Heart left ventricle (tissue), 16 donors: ENCODE data around the gene ALDOB. TPM values are rescaled to one million over a fixed set of nuclear protein-coding genes. Genes with fewer than 3 reads are reported as not detected.

Experiments
- ATAC-seq, 4 donors: fragments of 200-7000 bp; cut with Tn5 transposase; one replicate each; pipeline ENCODE4 v1.9.1; 2020 to 2022; ENCODE audit warnings: moderate library complexity in 4 of 4, mild to moderate bottlenecking in 3 of 4, moderate number of reproducible peaks in 1 of 4
- DNase-seq, 5 donors: peaks; one replicate each; pipeline ENCODE4 v3.0.0-alpha.2; 2020
- H3K27ac ChIP-seq, 12 donors: fragments of 200-600 bp; sonication (generic) in 4 of 12; one replicate each; pipeline versions ENCODE4 v1.5.0 to v1.8.0; 2016 to 2022; ENCODE audit warnings: mild to moderate bottlenecking in 2 of 12
- H3K27me3 ChIP-seq, 9 donors: fragments of 200-600 bp; sonication (generic) in 2 of 9; one replicate each; pipeline versions ENCODE4 v1.5.1 to v1.8.0; 2016 to 2022; ENCODE audit warnings: mild to moderate bottlenecking in 3 of 9
- H3K36me3 ChIP-seq, 9 donors: fragments of 200-600 bp; sonication (generic) in 2 of 9; one replicate each; pipeline versions ENCODE4 v1.5.0 to v1.8.0; 2018 to 2022; ENCODE audit warnings: mild to moderate bottlenecking in 2 of 9
- H3K4me1 ChIP-seq, 12 donors: fragments of 200-600 bp; sonication (generic) in 4 of 12; one replicate each; pipeline versions ENCODE4 v1.5.0 to v1.8.0; 2016 to 2022; ENCODE audit warnings: mild to moderate bottlenecking in 3 of 12
- H3K4me3 ChIP-seq, 12 donors: fragments of 200-600 bp; sonication (generic) in 4 of 12; one replicate each; pipeline versions ENCODE4 v1.5.0 to v1.8.0; 2017 to 2022; ENCODE audit warnings: mild to moderate bottlenecking in 9 of 12, moderate library complexity in 4 of 12
- H3K9me3 ChIP-seq, 12 donors: fragments of 200-600 bp; sonication (generic) in 4 of 12; one replicate each; pipeline versions ENCODE4 v1.5.0 to v1.8.0; 2016 to 2022; ENCODE audit warnings: mild to moderate bottlenecking in 1 of 12
- CTCF ChIP-seq, 12 donors: fragments of 200-600 bp; sonication (generic) in 4 of 12; IDR thresholded peaks; one replicate each; pipeline versions ENCODE4 v1.5.0 to v1.8.0; 2018 to 2022; ENCODE audit warnings: antibody characterized with exemption in 12 of 12, mild to moderate bottlenecking in 5 of 12
- POLR2A ChIP-seq, 2 donors: fragments of 450-650 bp; IDR thresholded peaks; one replicate each; pipeline ENCODE4 v1.6.1; 2017; ENCODE audit warnings: antibody characterized with exemption in 2 of 2, mild to moderate bottlenecking in 2 of 2, moderate library complexity in 2 of 2
- WGBS, 4 donors: extraction: QIAGEN DNeasy Blood & Tissue Kit in 2 of 4; methylation state at CpG; one replicate each; pipeline versions ENCODE4 v1.1.5 to v1.1.7; 2013 to 2018; 5-methylcytosine and 5-hydroxymethylcytosine counted together
- intact Hi-C, 10 donors: fragments of 100-400 bp; cut with DNase I; formaldehyde crosslinking; loops; one replicate each; pipeline versions ENCODE4 v1.11.1 to v1.14.2; 2022
- long read RNA-seq, 3 donors: library from polyadenylated mRNA; unstranded; transcript quantifications; one replicate each; pipeline ENCODE4 v2.0.0, GENCODE V29; 2020 to 2021
- polyA plus RNA-seq, 2 donors: library from polyadenylated mRNA; stranded (reverse); fragments of 200-250 nt; gene quantifications; one replicate each; pipeline ENCODE4 v1.2.3, GENCODE V29; 2013
- total RNA-seq, 9 donors: library from RNA; depleted of rRNA in 2 of 9; stranded (reverse); fragments of >200 nt in 2 of 9; fragmentation: NEBNext Ultra II Directional in 3 of 9; extraction: Animal tissue kit (Norgen Biotek cat#: 25700) in 3 of 9; gene quantifications; one replicate each; pipeline versions ENCODE4 v1.1.0 to v1.2.4, GENCODE V29; 2016 to 2023
- donor health status: ischemic (EF 13 %, LVEDD 7.1; RV severe dilation, severe dysfunction).
- donor health status: healthy with polysubstance abuse.
- donor health status: DM: no; HTN: yes; CAD: no.
- donor health status: DM: no; HTN: no; CAD: no.
- donor health status: ischemic (EF 25% LVEDD 6.9; RV normal size, moderate dysfunction).
- donor health status: ischemic (EF 25% LVEDD 5.7; RV mildly dilated, moderate dysfunction).
- donor health status: healthy.
- donor health status: DM: yes; HTN: yes; CAD: no.
- donor health status: ischemic (EF 35%, LVEDD 5.7; RV mildly dilated, moderate dysfunction).
- donor health status: nonischemic (EF 11% LVEDD 7.7; RV severe dilation, severe dysfunction).
- donor health status: DM: yes; HTN: yes; CAD: no.
- donor health status: PGD.
- donor health status: ischemic (EF 29% LVEDD 5.4; RV normal size, mild dysfunction).
- donor health status: nonischemic (EF 23%, LVEDD 6.1; RV moderate dilation, normal function).

ALDOB gene
- 1 to 10 TPM in 1 of 9 donors, under 1 TPM in 5, not detected in 3; 0.36 to 1.8 (median 0.52) TPM for total RNA-seq
- polyA plus RNA-seq = under 1 TPM; 0.15 to 0.42 TPM
- long read RNA-seq, donor 1, partial matches to known transcripts = 0 of 1 reads
- long read RNA-seq, donor 1, other reads (novel, unspliced or antisense) = 0 of 1 reads
- long read RNA-seq, donor 2, partial matches to known transcripts = 0 of 1 reads
- long read RNA-seq, donor 2, other reads (novel, unspliced or antisense) = 0 of 1 reads
- long read RNA-seq, donor 3 = 0 reads

- no peak for DNase-seq
- TF ChIP-seq CTCF (IDR thresholded peaks at IDR 0.05) (no peak), POLR2A (IDR thresholded peaks at IDR 0.05) (no peak)
- Histone ChIP-seq H3K9me3 (no peaks in the 10 kb centered on the region), H3K4me1 (peaks cover 0 to 5% (median 0%) of the 10 kb centered on the region in 12 donors), H3K27ac (no peak within 1 kb of the TSS), H3K4me3 (no peak within 1 kb of the TSS), H3K27me3 (no peaks in the 10 kb centered on the region), H3K36me3 (no peaks in the 10 kb centered on the region)
- intact Hi-C loops = loop anchor here in 1 of 10 donors (5.0 kb wide), 1 partner anchor 33 kb away; no protein-coding TSS in a partner anchor
- no peak for ATAC-seq
- 53 to 70% (median 66%) methylated on average over 2 of the region's 2 CpGs for WGBS, 4 donors
Measured at GRCh38 chr9:101435601-101436079, at the start of gene ALDOB. TSS of gene ALDOB (minus strand) at chr9:101435774. CDS start at chr9:101430887, 4,887 bp downstream.

- Histone ChIP-seq H3K4me3 (no peak overlapping the region), H3K36me3 (no peaks in the 10 kb centered on the region), H3K27ac (no peak overlapping the region), H3K4me1 (peaks cover 0 to 68% (median 17%) of the 10 kb centered on the region in 12 donors), H3K27me3 (peaks cover 0 to 26% (median 0%) of the 10 kb centered on the region in 9 donors), H3K9me3 (no peaks in the 10 kb centered on the region)
- no peak for TF ChIP-seq POLR2A (IDR thresholded peaks at IDR 0.05)
- no peak for TF ChIP-seq CTCF (IDR thresholded peaks at IDR 0.05)
- no peak for DNase-seq
- WGBS, 4 donors = 43 to 56% (median 52%) methylated on average over 1 of the region's 1 CpG
- ATAC-seq = no peak
- intact Hi-C loops = no loop called here
Measured at GRCh38 chr9:101484046-101484445, 48.5 kb upstream of the ALDOB start.

GRCh38 chr9:101481261-101481660, 45.7 kb upstream of the ALDOB start:
- ATAC-seq = no peak
- H3K4me3 ChIP-seq = no peak overlapping the region
- H3K27me3 ChIP-seq = peaks cover 0 to 13% (median 0%) of the 10 kb centered on the region in 9 donors
- no peak for DNase-seq
- 6 to 54% (median 44%) methylated on average over 1 of the region's 1 CpG for WGBS, 4 donors
- intact Hi-C loops = no loop called here
- no peaks in the 10 kb centered on the region for H3K9me3 ChIP-seq
- H3K4me1 ChIP-seq = peaks cover 0 to 78% (median 23%) of the 10 kb centered on the region in 12 donors
- no peak overlapping the region for H3K27ac ChIP-seq
- peaks cover 0 to 8% (median 2%) of the 10 kb centered on the region in 9 donors for H3K36me3 ChIP-seq
- no peak for TF ChIP-seq POLR2A (IDR thresholded peaks at IDR 0.05)
- no peak for TF ChIP-seq CTCF (IDR thresholded peaks at IDR 0.05)

GRCh38 chr9:101480386-101480785, 44.8 kb upstream of the ALDOB start:
- Histone ChIP-seq H3K36me3 (peaks cover 0 to 16% (median 6%) of the 10 kb centered on the region in 9 donors), H3K27me3 (peaks cover 0 to 4% (median 0%) of the 10 kb centered on the region in 9 donors), H3K4me1 (peaks cover 0 to 73% (median 23%) of the 10 kb centered on the region in 12 donors), H3K9me3 (no peaks in the 10 kb centered on the region), H3K27ac (no peak overlapping the region), H3K4me3 (no peak overlapping the region)
- DNase-seq (no peak), ATAC-seq (no peak)
- intact Hi-C loops = no loop called here
- TF ChIP-seq CTCF (IDR thresholded peaks at IDR 0.05) (no peak), POLR2A (IDR thresholded peaks at IDR 0.05) (no peak)
